GM19463 (cell line): ENCODE measurements around the gene GPS1.
A peak's percentile ranks its signal among the peaks of the same experiment; 100 is the strongest.

Experiments
- ATAC-seq: cut with Tn5 transposase; IDR thresholded peaks from one replicate; pipeline ENCODE4 v1.9.1; 2021; ENCODE audit warnings: mild to moderate bottlenecking, moderate library complexity; ENCODE audit not compliant: unreplicated experiment

GPS1 gene

DNA sequence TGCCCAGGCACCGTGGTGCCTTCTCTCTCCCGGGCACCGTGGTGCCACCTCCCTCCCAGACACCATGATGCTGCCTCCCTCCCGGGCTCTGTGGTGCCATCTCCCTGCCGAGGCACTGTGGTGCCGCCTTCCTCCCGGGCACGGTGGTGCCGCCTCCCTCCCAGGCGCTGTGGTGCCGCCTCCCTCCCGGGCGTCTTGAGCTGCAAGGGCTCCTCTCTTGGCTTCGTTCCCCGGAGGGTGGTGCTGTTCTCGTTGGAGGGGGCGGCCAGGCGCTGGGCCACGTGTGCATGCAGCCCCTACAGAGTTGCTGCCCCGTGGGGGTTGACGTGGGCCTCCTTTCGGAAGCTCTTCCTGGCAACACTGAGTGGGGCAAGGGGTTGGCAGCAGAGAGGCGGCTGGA, 37.3 kb upstream of the GPS1 start:
- ATAC-seq: no peak

DNA sequence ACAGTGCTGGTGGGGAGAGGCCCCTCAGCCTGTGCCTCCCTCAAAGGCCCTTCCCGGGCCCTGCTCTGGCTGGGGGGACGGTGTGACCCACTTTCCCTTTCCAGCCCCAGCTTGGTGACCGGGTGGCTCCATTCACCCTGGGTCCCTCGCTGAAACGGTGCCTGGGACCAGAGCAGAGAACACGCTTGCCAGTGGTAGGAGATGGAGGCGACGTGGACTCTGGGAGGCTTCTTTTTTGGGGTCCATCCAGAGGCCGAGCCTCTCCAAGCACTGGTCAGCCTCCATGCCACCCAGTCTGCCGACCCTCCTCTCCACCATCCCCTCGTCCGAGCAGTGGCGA, 36.8 kb upstream of the GPS1 start:
- no peak for ATAC-seq

DNA sequence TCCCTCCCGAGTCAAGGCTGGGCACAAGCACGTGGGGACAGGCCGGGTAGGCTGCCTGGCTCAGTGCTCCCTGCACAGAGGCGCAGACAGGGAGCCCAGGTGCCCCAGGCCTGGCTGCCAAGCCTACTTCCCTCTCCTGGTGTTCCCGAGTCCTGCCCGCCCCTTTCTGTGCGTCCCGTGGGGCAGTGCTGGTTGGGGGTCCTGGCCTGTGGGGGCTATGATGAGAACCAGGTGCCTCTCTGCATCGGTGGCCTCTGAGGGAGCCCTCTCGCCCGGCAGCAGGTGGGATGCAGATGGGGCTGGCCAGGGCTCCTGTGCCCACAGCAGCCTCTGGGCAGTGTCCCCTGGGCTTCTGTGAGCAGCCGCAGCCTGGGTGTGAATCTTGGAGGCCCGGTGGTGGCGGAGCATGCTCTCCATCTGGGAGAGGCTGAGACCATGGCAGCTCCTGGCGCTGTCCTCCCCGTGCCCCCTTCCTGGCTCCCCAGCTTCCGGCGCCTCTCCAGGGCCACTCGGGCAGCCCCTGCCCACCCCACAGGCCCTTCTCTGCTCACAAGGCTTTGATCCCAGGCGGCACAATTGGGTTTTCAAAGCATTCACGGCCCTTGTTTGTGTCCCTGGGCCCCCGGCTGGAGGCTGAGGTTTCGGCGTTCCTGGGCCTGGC, 36.3 kb upstream of the GPS1 start:
- ATAC-seq: no peak

DNA sequence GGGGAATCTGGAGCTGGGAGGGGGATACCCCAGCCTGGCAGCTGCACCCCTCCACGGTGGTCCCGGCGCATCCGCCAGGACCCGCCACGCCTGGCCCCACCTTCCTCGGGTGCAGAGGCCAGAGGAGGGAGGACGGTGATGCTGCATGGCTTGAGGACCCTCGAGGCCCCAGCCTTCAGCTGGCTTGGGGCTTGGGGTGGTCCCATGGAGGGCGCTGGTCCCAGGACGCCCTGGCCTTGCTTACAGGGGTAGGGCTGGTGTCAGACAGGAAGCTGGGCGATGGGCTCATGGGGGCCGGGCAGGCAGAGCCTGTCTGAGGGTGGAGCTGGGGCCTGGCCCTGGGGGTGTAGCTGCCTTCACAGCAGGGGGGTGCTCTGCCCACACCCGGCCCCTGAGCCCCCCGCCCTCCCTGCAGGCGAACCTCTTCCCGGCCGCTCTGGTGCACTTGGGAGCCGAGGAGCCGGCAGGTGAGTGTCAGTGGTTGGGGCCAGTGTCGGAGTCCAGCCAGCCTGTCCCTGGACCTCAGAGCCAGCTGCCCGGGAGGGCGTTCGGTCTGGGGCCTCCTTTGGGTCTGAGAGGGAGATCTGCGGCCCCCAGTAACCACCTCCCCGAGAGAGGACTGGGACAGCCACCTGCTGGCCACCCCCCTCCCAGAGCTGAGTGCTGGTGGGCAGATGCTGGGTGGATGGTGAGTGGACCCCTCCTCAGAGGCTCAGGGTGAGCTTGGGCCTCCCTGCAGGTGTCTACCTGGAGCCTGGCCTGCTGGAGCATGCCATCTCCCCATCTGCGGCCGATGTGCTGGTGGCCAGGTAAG, 35.4 kb upstream of the GPS1 start:
- no peak for ATAC-seq

DNA sequence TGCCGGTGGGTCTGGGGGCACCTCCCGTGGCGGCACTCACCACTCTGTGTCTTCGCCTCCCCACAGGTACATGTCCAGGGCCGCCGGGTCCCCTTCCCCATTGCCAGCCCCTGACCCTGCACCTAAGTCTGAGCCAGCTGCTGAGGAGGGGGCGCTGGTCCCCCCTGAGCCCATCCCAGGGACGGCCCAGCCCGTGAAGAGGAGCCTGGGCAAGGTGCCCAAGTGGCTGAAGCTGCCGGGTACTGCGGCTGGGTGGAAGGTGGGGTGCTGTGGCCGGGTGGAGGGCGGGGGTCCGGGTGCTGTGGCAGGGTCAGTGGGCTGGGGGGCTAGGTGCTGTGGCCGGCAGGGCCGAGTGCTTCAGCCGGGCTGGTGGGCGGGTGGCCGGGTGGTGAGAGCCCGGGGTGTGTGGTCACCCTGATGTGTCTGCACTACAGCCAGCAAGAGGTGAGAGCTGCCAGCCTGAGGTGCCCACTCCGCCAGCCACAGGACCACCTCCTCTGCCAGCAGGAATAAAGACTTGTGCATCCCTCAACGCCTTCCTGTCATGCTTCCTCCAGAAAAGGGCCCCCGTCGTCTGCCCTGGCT, 34.7 kb upstream of the GPS1 start:
- ATAC-seq: no peak

DNA sequence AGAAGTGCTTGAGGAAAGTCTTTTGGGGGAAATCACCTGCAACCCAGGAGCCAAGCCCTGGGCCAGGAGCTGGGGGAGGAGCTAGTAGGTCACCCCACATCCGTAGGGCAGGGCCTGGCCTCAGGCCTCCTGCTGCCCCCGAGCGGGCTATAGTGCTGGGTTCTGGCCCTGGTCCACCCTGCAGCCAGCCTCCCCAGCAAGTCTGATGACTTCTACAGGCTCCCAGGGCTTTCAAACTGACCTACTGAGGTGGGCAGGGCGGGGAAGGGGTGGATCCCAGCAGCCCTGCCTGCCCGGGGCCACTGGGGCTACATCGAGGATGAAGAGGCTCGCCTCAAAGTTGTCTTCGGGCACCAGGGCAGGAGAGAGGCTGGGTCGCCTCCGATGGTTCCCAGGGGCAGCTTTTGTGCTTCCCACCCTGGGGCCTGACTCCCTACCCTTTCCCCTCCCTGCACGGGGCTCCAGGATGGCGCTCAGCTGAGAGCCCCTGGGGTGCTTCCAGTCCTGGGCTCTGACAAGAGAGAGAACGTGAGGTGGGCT, 34.0 kb upstream of the GPS1 start:
- no peak for ATAC-seq

DNA sequence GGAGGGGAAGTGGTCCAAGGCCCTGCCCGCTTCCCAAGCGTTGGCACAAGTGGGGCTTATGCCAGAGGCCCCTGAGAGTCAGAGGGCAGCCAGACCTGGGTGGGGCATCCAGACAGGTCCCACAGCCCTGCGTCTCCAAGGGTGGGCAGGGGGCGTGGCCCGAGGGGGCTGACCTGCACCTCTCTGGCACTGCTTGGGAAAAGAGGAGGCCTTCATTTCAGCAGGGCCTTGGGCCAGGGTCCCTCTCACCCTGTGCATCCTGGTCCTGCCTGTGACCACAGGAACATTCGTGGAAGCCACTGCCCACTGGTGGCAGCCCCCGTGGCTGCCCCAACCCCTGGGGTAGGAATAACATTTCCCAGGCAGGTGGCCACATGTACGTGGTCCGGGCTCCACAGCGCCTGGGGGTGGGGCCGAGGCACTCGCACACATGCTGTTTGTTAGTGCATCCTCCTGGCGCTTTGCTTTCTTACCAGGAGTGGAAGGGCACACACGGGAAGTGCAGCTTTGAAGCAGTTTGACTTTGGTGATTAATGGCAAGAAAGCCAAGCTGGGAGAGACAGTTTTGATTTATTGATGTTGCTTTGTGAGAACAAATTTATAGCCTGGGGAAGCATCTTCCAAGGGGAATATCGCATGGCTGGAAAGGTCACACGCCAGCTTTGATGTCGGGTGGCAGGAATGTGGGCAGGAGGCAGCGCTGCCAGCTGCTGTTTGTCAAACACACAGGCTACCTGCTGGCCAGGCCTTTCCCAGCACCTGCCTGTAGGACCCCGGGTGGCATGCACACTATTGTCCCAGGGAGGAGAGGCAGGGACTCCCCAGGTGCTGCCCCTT, 33.3 kb upstream of the GPS1 start:
- ATAC-seq: no peak

DNA sequence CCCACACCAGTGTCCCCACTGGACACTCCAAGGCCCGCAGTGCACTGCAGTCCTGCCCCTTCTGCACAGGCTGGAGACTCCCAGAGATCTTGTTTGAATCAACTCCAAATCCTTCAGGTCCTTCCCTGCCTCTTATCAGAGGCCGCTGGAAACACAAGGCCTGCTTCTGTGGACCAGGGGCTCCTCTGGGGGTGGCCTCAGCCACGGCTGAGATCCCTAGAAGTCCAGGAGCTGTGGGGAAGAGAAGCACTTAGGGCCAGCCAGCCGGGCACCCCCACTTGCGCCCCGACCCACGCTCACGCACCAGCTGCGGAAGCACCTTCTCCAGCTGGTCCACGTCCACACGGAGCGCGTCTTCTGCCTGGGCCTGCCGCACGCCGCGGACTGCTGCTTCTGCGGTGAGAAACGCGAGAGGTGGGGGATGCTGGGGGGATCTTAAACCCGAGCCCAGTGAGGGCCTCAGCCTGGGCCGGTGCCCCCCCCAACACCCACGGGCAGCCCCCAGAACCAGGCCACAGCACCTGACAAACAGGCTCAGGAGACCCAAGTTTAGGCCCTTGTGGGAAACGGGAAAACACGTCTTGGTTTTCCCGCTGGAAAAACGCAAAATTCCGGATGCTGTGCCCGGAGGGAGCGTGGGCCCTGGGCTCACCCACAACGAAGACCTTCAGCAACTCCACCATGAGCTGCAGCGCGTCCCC, 32.6 kb upstream of the GPS1 start:
- no peak for ATAC-seq

DNA sequence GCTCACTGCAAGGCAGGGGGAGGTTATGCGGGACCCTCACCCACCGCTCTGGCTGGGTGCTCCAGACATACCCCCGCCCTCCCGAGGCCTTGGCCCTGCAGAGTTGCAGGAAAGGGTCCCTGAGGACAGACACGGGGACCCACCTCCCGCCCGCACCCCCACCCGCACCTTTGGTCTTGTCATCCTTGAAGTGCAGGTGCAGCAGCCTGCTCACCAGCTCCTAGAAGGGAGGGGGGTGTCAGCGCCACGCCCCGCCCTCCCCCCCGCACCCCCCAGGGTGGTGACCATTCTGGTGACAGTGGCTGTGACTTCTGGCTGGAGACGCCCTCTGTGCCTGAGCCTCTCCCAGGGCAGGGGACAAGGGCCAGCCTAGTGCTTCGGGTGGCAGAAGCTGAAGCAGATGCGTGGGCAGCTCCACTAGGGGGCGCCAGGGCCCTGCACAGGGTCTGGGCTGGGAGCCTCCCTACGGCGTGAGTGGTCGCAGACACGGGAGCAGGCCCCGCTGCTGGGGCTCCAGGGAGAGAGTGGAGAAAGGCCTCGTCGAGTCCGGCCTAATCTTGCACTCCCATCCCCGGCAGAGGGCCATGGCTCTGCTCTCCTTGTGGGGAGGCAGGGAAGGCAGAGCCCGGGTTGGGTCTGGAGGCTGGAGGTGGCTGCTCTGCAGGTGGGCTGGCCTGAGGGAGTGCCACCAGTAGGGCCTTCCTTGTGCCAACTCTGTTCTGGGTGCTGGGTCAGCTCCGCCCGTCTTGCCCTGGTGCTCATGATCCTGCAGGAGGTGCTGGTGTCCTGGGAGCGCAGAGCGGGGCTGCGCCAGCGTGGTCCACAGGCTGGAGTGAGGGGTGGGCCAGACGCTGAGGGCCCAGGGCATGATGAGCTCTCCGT, 31.8 kb upstream of the GPS1 start:
- no peak for ATAC-seq

DNA sequence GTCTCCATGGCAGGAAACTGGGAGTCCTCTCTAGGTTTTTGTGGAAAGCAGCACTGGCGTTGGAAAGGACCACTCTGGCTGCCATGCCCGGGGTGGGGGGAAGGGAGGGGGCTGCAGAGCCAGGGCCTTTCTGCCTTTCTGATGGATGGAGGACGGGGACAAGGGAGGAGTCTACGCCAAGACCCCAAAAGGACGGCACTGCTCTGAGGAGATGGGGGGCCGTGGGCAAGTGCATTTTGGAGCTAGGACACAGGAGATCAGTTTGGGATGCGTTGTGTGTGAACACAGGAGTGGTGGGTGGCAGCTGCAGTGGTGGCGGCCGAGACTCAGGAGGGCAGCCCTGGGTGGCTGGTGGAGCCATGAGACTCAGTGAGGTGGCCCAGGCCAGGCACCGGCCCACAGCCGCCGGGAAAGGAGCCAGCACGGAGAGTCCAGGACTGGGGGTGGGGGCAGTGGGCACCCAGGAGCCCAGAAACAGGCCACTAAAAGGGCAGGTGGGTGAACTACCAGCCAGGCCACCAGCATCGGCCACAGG, 31.1 kb upstream of the GPS1 start:
- no peak for ATAC-seq

DNA sequence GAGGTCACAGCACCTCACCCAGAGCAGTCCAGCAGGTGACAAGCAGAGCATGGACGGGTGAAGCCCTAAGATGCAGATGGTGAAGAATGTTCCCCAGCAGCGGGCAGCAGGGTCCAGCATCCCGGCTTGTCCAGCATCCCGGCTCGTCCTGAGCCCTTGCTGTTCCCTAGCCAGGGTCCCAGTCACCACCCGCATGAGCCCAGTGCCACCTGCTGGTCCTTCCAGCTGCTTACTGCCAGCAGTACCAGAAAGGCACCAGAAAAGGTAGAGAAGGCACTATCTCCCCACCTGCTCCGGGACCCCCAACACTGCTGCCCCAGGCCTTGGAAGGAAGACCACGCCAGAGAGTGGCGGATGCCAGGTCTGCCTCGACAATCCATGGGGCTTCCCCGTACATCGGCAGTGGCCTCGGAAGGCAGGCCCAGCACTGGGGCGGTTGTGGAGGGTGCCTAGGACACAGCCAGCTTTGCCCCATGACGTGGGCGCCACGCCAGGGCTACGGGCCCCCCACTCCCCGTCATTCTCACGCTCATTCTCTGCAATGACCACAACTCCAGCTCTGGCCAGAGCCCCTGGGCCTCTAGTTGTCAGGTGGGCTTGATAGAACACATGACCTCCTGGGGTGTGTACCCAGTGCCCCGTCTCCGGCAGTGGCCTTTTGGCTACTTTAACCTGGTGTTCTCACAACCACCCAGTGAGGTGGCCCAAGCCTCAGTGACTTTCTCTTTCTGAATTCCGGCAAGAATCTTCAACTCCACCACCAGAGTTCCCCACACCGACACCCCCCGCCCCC, 30.4 kb upstream of the GPS1 start:
- ATAC-seq: no peak

DNA sequence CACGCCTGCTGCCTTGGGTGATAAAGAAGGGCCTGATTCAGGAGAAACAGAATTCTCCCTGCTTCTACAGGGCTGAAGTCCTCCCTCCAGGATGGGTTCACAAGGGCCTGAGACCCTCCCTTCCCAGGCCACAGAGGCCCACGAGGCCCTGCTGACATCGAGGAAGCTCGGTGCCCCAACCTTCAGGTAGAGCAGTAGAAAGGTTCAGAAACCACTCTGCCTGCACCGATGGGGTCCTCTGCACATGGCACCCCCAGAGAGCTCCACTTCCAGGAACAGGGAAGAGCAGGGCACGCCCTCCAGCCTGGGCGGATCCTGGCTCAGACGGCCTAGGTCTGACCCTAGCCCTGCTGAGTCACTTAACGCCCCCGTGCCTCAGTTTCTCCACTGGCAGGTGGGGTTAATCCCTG, 29.8 kb upstream of the GPS1 start:
- no peak for ATAC-seq

DNA sequence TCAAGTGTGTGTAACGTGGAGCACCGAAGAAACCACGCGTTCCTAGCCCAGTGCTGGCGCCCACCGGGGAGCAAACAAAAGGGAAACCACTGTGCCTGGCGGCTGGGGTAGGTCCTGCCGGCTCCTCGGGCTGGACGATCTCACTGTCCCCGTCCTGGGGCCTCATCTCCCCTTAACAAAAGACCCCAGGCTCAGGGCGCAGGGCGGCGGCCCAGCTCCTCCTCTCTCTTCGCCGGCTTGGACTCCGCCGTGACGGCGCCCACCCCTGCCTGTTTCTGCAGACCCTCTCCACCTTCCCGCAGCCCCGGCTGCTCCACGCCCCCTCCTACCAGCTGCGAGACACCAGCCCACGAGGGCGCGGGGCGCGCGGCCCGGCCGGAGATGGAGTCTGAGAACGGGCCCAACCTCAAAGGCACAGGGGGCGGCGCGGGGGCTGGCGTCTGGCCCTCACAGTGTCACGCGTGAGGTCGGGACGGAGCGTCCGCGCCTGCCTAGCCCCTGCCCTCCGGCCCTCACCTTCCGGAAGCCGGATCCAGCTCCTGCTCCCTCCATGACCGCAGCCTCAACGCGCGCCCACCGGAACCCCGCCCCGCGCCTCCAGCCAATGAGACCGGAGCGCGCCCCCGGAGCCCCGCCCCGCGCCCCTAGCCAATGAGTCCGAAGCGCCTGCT, 29.3 kb upstream of the GPS1 start, which contains the start of gene CENPX:
TSS of gene CENPX (minus strand) at position 569 of the 671 bp plus-strand sequence. CDS start at position 552, 17 bp downstream.
- ATAC-seq: no peak

DNA sequence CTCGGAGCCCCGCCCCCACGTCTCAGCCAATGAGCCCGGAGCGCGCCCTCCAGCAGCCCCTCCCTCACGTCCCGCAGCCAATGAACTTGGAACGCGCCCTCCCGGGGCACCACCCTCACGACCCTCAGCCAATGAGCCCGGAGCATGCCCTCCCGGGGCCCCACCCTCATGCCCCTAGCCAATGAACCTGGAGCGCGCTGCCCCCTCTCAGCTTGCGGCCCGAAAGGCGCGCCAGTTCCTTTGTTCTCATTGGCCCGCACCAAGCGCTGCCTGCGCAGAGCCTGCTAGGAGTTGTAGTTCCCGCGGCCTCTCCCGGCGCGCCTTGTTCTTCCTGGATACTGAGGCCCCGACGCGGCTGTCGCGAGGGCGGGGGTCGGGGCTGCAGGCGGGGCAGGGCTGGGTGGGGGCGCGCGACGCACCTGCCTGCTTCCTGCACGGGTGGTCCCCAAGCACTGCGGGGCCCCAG, 28.7 kb upstream of the GPS1 start, which contains the start of gene LRRC45:
TSS of gene LRRC45 (plus strand) at position 325 of the 466 bp plus-strand sequence. CDS start 339 bp downstream, outside the sequence.
- peak; percentile 89 for ATAC-seq

DNA sequence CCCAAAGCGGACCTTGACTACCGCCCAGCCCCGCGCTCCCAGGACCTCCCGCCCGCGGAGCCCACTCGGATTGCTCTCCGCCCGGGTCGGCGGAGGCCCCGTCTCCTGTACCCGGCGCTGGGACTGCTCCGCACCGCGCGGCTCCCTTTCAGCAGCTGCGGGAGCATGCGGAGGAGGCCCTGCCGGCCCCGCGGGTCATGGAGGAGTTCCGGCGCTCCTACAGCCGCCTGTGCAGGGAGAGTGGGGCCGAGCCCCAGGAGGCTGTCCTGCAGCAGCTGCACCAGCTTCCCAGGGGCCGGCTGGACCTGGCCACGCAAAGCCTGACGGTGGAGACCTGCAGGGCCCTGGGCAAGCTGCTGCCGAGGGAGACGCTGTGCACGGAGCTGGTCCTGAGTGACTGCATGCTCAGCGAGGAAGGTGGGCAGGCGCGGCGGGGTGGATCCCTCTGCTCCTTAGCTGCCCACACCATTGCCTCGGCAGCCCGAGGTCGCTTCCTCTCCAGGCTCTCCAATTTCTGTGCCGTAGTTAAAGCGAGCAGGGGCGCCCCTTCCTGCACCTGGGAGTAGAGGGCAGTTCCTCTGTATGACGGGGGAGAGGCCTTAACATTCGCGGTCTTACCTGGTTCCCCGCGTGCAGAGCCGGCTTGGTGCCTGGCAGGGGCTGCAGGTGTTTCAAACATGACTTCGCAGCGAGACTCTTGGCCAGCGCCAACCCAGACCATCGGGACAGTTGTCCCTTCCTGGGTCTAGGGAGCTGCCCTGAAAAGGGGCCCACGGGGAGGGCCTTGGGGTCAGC, 28.1 kb upstream of the GPS1 start:
- ATAC-seq: no peak

DNA sequence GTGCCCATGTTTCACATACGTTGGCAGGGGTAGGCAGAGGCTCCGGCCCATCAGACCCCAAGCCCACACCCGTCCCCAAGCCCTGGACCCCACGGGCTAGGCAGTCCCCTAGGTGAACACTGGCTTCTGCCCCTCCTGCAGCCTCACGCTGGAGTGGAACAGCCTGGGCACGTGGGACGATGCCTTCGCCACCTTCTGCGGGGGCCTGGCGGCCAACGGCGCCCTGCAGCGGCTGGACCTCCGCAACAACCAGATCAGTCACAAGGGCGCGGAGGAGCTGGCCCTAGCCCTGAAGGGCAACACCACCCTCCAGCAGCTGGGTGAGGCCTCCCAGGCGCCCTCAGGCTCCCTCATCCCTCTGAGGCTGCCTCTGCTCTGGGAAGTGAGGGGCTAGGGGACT, 26.8 kb upstream of the GPS1 start:
- no peak for ATAC-seq
